ENCODE data around the gene ARG2. TPM values are rescaled to one million over a fixed set of nuclear protein-coding genes. Genes with fewer than 3 reads are reported as not detected.
A peak's percentile ranks its signal among the peaks of the same experiment; 100 is the strongest.

The ARG2 gene
- total RNA-seq, 1 experiment from 2014 or later = 7.0 TPM

DNA sequence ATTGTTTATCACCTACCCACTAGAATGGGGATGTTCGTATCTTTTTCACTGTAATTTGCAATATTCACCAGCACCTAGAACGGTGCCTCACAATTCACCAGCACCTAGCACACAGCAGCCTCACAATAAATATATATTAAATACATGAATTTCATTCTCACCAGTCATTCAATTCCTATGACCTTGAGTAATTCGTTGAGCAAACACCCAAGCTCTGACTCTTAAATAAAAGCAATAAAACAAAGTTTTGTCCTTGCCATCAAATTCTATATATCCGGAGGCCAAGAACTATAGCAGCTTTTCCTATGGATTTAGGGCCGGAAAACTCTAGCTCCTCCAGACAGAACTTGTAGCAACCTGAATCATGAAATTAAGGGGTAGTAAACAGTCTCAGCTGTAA is 53.7 kb downstream of the ARG2 start (continued):
- no peak for TF ChIP-seq EGR1 (IDR thresholded peaks at IDR 0.05; ENCODE audit: low read depth)
- no peak for TF ChIP-seq ELF1 (IDR thresholded peaks at IDR 0.05; ENCODE audit: borderline replicate concordance, low read depth)
- TF ChIP-seq SIN3A (IDR thresholded peaks at IDR 0.05; ENCODE audit: low read depth) = no peak
- TF ChIP-seq EZH2phosphoT487 (IDR thresholded peaks at IDR 0.05; ENCODE audit: borderline replicate concordance) = no peak
- no peak for TF ChIP-seq YY1 (IDR thresholded peaks at IDR 0.05; ENCODE audit: extremely low read depth, insufficient replicate concordance, low read depth, low read length)
- no peak for TF ChIP-seq POLR2AphosphoS5 (IDR thresholded peaks at IDR 0.05; ENCODE audit: low read depth, low read length)
- TF ChIP-seq SP1 (IDR thresholded peaks at IDR 0.05; ENCODE audit: low read depth) = no peak
- no peak for TF ChIP-seq POLR2A (IDR thresholded peaks at IDR 0.05; ENCODE audit: borderline replicate concordance, extremely low read depth, insufficient read depth, insufficient read length)

DNA sequence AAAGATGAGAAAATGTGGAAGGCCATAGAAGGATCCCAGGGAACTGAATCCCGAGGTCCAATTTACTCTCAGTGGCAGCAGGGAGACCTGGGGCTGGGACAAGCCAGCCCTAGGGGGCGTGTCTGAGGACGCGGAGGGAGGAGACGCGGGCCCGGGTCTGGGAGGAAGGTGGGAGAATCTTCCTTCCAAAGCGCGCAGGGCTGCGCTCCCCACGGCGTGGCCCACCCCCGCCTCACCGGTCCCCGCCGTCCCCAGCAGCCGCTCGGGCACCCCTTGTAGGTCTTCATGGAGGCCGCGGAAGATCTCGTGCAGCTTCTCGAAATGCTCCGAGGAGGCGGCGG is 54.4 kb downstream of the ARG2 start:
- peak; percentile 28 for DNase-seq (ENCODE audit: low read depth, low spot score)
- Histone ChIP-seq H3K27me3 (ENCODE audit: insufficient read depth, low read length) (no peaks in the 10 kb centered on the region), H3K4me2 (ENCODE audit: low read length) (peak overlapping the region; percentile 83), H2AFZ (ENCODE audit: low read depth, low read length, poor library complexity, severe bottlenecking) (no peak overlapping the region), H3K79me2 (ENCODE audit: insufficient read depth, low read length) (peaks cover 49% of the 10 kb centered on the region), H3K9me2 (ENCODE audit: insufficient read depth) (no peaks in the 10 kb centered on the region), H3K9ac (ENCODE audit: low read length) (peak overlapping the region; percentile 80), H3K27ac (ENCODE audit: low read depth, low read length) (peak overlapping the region; percentile 94), H4K20me1 (ENCODE audit: insufficient read depth) (no peaks in the 10 kb centered on the region), H3K4me3 (replicated peaks in 1 of 2; ENCODE audit: low read depth in 1 of 2, low read length in 2 of 2) (peak overlapping the region; percentile 68 to 80), H3K9me3 (ENCODE audit: control insufficient read depth in 1 of 2, insufficient read depth in 1 of 2, low read depth in 1 of 2, low read length in 2 of 2) (no peaks in the 10 kb centered on the region), H3K4me1 (ENCODE audit: control insufficient read depth in 1 of 2, insufficient read depth in 2 of 2, low read length in 2 of 2) (peaks cover 4 to 19% of the 10 kb centered on the region in 2 experiments), H3K36me3 (ENCODE audit: control insufficient read depth in 1 of 2, insufficient read depth in 2 of 2, low read length in 2 of 2) (peaks cover 10 to 14% of the 10 kb centered on the region in 2 experiments; a peak in 3 of 4 replicates)
- intact Hi-C loops (cut with micrococcal nuclease) = no loop called here
- CTCF ChIA-PET = interaction anchor here (2.2 kb wide), 1 partner anchor 31 kb away, joined by 8 read pairs; no protein-coding TSS in a partner anchor
- peak; percentile 86 for ATAC-seq
- RAD21 ChIA-PET (ENCODE audit: low non-redundant PET in 1 of 2, low total read pairs in 2 of 2, uncharacterized antibody in 2 of 2, unreplicated experiment in 2 of 2) = interaction anchor here in 1 of 2 experiments (0.6 to 1.5 kb wide), 2 partner anchors 13 to 30 kb away, joined by 3 read pairs; no protein-coding TSS in a partner anchor
- no peak for TF ChIP-seq EZH2 (IDR thresholded peaks at IDR 0.05)
- TF ChIP-seq, protein P1, sequence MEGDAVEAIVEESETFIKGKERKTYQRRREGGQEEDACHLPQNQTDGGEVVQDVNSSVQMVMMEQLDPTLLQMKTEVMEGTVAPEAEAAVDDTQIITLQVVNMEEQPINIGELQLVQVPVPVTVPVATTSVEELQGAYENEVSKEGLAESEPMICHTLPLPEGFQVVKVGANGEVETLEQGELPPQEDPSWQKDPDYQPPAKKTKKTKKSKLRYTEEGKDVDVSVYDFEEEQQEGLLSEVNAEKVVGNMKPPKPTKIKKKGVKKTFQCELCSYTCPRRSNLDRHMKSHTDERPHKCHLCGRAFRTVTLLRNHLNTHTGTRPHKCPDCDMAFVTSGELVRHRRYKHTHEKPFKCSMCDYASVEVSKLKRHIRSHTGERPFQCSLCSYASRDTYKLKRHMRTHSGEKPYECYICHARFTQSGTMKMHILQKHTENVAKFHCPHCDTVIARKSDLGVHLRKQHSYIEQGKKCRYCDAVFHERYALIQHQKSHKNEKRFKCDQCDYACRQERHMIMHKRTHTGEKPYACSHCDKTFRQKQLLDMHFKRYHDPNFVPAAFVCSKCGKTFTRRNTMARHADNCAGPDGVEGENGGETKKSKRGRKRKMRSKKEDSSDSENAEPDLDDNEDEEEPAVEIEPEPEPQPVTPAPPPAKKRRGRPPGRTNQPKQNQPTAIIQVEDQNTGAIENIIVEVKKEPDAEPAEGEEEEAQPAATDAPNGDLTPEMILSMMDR (IDR thresholded peaks at IDR 0.05 in 2 of 3, conservative IDR thresholded peaks at IDR 0.05 in 1 of 3; ENCODE audit: borderline replicate concordance in 1 of 3, insufficient read depth in 1 of 3, low read depth in 2 of 3, low read length in 2 of 3) = peak in 1 of 3 experiments; percentile 17; a peak in 1 of 6 replicates
- POLR2A ChIA-PET = no interaction called here
- BruUV-seq (replicated peaks) = no TSS peak
